GM18526 (cell line): Measurements from ENCODE around the gene RAB11FIP4.

ENCODE experiments used
- POLR2A ChIP-seq: IDR thresholded peaks from 3 replicates; pipeline ENCODE4 v1.6.1; 2011; ENCODE audit not compliant: insufficient read length; ENCODE audit errors: extremely low read depth

The RAB11FIP4 gene

GRCh38 chr17:31522284-31522931, 130.9 kb downstream of the RAB11FIP4 start:
- no peak for TF ChIP-seq POLR2A

GRCh38 chr17:31522987-31523495, 131.6 kb downstream of the RAB11FIP4 start:
- TF ChIP-seq POLR2A, result no peak

- no peak for TF ChIP-seq POLR2A
Measured at GRCh38 chr17:31523862-31524730, 132.6 kb downstream of the RAB11FIP4 start.

- no peak for TF ChIP-seq POLR2A
Measured at GRCh38 chr17:31524926-31525800, 133.7 kb downstream of the RAB11FIP4 start.

GRCh38 chr17:31525801-31526549, 134.5 kb downstream of the RAB11FIP4 start:
- TF ChIP-seq POLR2A, result no peak

- no peak for TF ChIP-seq POLR2A
Measured at GRCh38 chr17:31527606-31528005, 136.1 kb downstream of the RAB11FIP4 start.

- TF ChIP-seq POLR2A, result no peak
Measured at GRCh38 chr17:31528291-31528874, 136.9 kb downstream of the RAB11FIP4 start.

- TF ChIP-seq POLR2A, result no peak
Measured at GRCh38 chr17:31529841-31530251, 138.4 kb downstream of the RAB11FIP4 start.

- no peak for TF ChIP-seq POLR2A
Measured at GRCh38 chr17:31530391-31530985, 139.0 kb downstream of the RAB11FIP4 start.

GRCh38 chr17:31531336-31531980, 140.0 kb downstream of the RAB11FIP4 start:
- no peak for TF ChIP-seq POLR2A

GRCh38 chr17:31532081-31532480, 140.6 kb downstream of the RAB11FIP4 start:
- TF ChIP-seq POLR2A, result no peak

GRCh38 chr17:31532526-31532925, 141.1 kb downstream of the RAB11FIP4 start:
- TF ChIP-seq POLR2A, result no peak

GRCh38 chr17:31533546-31534155, 142.2 kb downstream of the RAB11FIP4 start:
- no peak for TF ChIP-seq POLR2A
